WTC11 (cell line): ENCODE measurements around the gene VANGL1. TPM values are rescaled to one million over a fixed set of nuclear protein-coding genes. Genes with fewer than 3 reads are reported as not detected.

Experiments used
- ATAC-seq: fragments of 200-7000 bp; cut with Tn5 transposase; 2 replicates; pipeline ENCODE4 v1.10.0; 2021; ENCODE audit warnings: mild to moderate bottlenecking, moderate library complexity
- CTCF ChIA-PET: fragments of 300-600 bp; sonication (Branson Sonifier 250); formaldehyde crosslinking; loops from one replicate; lab custom pipeline; 2021; ENCODE audit warnings: antibody characterized with exemption; lab: Charles Lee
- POLR2A ChIA-PET: fragments of 350-600 bp; sonication (Branson Sonifier 250); formaldehyde crosslinking; loops from one replicate; lab custom pipeline; 2021; ENCODE audit warnings: antibody characterized with exemption; lab: Charles Lee
- DNase-seq: peaks from one replicate; pipeline ENCODE4 v3.0.0; 2021; ENCODE audit warnings: low spot score
- H3K27ac Mint-ChIP-seq: 2 replicates; pipeline ENCODE4 v1.8.0; 2021; ENCODE audit warnings: mixed read lengths
- H3K27me3 Mint-ChIP-seq: 2 replicates; pipeline ENCODE4 v1.8.0; 2021; ENCODE audit warnings: low read depth, mild to moderate bottlenecking, moderate library complexity, mixed read lengths
- H3K36me3 Mint-ChIP-seq: 2 replicates; pipeline ENCODE4 v1.8.0; 2021; ENCODE audit warnings: mixed read lengths
- H3K4me1 Mint-ChIP-seq: 2 replicates; pipeline ENCODE4 v1.8.0; 2022; ENCODE audit warnings: mixed read lengths
- H3K4me3 Mint-ChIP-seq: 2 replicates; pipeline ENCODE4 v1.8.0; 2021; ENCODE audit warnings: mild to moderate bottlenecking, moderate library complexity, mixed read lengths
- H3K9me3 Mint-ChIP-seq: 2 replicates; pipeline ENCODE4 v1.8.0; 2021; ENCODE audit warnings: mixed read lengths
- ATF6 ChIP-seq: sonication (generic); formaldehyde crosslinking; IDR thresholded peaks from 2 replicates; pipeline ENCODE4 v1.8.1; 2023; ENCODE audit warnings: mild to moderate bottlenecking, missing genetic modification reagents
- CBFB ChIP-seq: sonication (generic); formaldehyde crosslinking; IDR thresholded peaks from 2 replicates; pipeline ENCODE4 v1.8.1; 2022; ENCODE audit warnings: mild to moderate bottlenecking, low read depth, missing genetic modification reagents
- E2F1 ChIP-seq: sonication (generic); formaldehyde crosslinking; IDR thresholded peaks from 2 replicates; pipeline ENCODE4 v1.8.0; 2022; ENCODE audit warnings: mild to moderate bottlenecking, missing genetic modification reagents
- FOXJ3 ChIP-seq: sonication (generic); formaldehyde crosslinking; IDR thresholded peaks from 2 replicates; pipeline ENCODE4 v1.9.0; 2021; ENCODE audit warnings: missing genetic modification reagents, mild to moderate bottlenecking, borderline replicate concordance
- HMGA2 ChIP-seq: fragments of 250-450 bp; sonication (Bioruptor Pico); IDR thresholded peaks from 2 replicates; pipeline ENCODE4 v1.4.0; 2021; ENCODE audit warnings: mild to moderate bottlenecking, moderate library complexity
- MLX ChIP-seq: sonication (generic); formaldehyde crosslinking; IDR thresholded peaks from 2 replicates; pipeline ENCODE4 v1.8.1; 2023; ENCODE audit warnings: mild to moderate bottlenecking, missing genetic modification reagents, moderate library complexity
- MYBL2 ChIP-seq: sonication (generic); formaldehyde crosslinking; IDR thresholded peaks from 2 replicates; pipeline ENCODE4 v1.8.1; 2023; ENCODE audit warnings: mild to moderate bottlenecking, moderate library complexity, missing genetic modification reagents
- NFYB ChIP-seq: sonication (generic); formaldehyde crosslinking; conservative IDR thresholded peaks from 2 replicates; pipeline ENCODE4 v1.8.0; 2022; ENCODE audit warnings: low read depth, missing genetic modification reagents
- PREB ChIP-seq: sonication (generic); formaldehyde crosslinking; IDR thresholded peaks from 2 replicates; pipeline ENCODE4 v1.8.1; 2022; ENCODE audit warnings: mild to moderate bottlenecking, missing genetic modification reagents, moderate library complexity, borderline replicate concordance
- STAT6 ChIP-seq: sonication (generic); formaldehyde crosslinking; conservative IDR thresholded peaks from 2 replicates; pipeline ENCODE4 v1.8.1; 2023; ENCODE audit warnings: mild to moderate bottlenecking, low read depth, missing genetic modification reagents, moderate library complexity
- ZBTB21 ChIP-seq: sonication (generic); formaldehyde crosslinking; IDR thresholded peaks from 2 replicates; pipeline ENCODE4 v1.8.1; 2023; ENCODE audit warnings: mild to moderate bottlenecking, missing genetic modification reagents, borderline replicate concordance
- ZSCAN18 ChIP-seq: fragments of 250-450 bp; sonication (Bioruptor Pico); IDR thresholded peaks from 2 replicates; pipeline ENCODE4 v2.1.2; 2022; ENCODE audit warnings: mild to moderate bottlenecking, moderate library complexity
- total RNA-seq: library from RNA; stranded (reverse); gene quantifications from 3 replicates; pipeline ENCODE4 v1.2.3, GENCODE V29; 2021
- TF ChIP-seq, protein P1 (sequence below): sonication (generic); formaldehyde crosslinking; IDR thresholded peaks from 2 replicates; pipeline ENCODE4 v1.8.1; 2022; ENCODE audit warnings: missing genetic modification reagents, borderline replicate concordance
- TF ChIP-seq, protein P2 (sequence below): fragments of 250-450 bp; sonication (Bioruptor Pico); conservative IDR thresholded peaks from 2 replicates; pipeline ENCODE4 v1.9.0; 2021; ENCODE audit warnings: mild to moderate bottlenecking
- TF ChIP-seq, protein P3 (sequence below): sonication (generic); formaldehyde crosslinking; IDR thresholded peaks from 2 replicates; pipeline ENCODE4 v1.8.1; 2023; ENCODE audit warnings: mild to moderate bottlenecking, missing genetic modification reagents

VANGL1 gene
- total RNA-seq, 1 experiment from 2014 or later: 15.8 TPM

DNA sequence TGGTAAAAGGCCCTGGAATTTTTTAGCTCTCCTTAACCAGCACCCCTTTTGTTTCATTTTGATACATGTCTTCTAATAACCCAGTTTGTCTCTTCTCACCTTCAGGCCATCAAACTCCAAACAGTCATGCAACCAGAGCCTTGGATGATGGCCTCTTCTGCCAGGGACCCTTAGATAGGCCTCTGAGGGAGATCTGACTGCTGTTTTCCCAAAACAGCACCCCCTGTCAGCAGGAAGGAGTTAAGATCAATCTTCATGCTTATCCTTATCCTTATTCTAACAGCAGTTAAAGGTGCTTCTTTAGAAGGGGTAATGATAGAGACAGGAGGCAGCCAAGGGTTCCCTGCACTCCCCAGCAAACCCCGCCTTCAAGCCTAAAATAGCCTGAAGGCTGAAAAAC is 49.5 kb upstream of the VANGL1 start (continued):
- TF ChIP-seq, protein P1, sequence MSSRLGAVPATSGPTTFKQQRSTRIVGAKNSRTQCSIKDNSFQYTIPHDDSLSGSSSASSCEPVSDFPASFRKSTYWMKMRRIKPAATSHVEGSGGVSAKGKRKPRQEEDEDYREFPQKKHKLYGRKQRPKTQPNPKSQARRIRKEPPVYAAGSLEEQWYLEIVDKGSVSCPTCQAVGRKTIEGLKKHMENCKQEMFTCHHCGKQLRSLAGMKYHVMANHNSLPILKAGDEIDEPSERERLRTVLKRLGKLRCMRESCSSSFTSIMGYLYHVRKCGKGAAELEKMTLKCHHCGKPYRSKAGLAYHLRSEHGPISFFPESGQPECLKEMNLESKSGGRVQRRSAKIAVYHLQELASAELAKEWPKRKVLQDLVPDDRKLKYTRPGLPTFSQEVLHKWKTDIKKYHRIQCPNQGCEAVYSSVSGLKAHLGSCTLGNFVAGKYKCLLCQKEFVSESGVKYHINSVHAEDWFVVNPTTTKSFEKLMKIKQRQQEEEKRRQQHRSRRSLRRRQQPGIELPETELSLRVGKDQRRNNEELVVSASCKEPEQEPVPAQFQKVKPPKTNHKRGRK (CRISPR knock-in tag): no peak
- TF ChIP-seq E2F1 (CRISPR knock-in tag) (no peak), ATF6 (CRISPR knock-in tag) (no peak), MYBL2 (CRISPR knock-in tag) (no peak)

DNA sequence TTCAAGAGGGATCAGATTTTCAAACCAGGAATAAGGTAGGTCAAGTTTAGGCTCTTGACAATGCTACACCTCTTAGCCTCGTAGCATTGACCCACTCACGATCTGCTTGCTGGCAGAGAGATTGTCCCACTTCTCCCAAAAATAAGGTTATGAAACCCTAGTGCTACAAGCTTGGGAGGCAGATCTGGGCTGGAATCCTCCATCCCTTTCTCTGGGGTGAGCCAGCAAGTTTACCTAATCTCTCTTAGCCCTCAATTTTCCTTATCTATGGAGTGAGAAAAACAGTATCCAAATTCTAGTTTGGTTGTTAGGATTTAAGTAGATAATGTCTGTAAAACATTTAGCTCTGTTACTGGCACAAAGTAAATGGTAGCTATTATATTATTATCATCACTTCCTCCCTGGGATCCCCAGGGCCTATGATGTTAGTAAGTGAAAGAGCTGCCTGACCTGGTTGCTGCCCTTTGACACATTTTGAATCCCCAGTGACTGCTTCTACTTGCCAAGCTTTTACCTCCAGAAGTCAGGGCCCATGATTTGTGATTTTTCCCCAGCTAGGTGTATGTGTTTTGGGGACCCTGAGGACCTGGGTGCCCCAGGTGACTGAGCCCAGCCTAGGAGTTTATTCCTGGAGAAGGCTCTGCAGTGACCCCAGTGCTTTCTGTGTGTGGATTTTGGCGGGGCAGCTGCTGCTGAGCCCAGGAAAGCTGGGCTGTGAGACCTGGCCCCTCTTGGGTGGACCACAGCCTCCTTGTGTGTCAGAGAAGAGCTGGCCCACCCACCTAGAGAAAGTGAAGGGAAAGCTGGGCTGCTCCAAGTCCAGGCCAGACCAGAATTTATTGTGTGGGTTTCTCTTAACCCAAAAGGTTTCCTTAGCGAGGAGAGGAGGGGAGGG is 48.2 kb upstream of the VANGL1 start:
- ATAC-seq (no peak), DNase-seq (no peak)
- ChIA-PET POLR2A (no interaction called here), CTCF (interaction anchor here (0.8 to 1.9 kb wide), 4 partner anchors 15 to 321 kb away, joined by 3 to 6 read pairs (median 4); no protein-coding TSS in a partner anchor)
- Mint-ChIP-seq H3K27me3 (peaks cover 2% of the 10 kb centered on the region), H3K27ac (no peak overlapping the region), H3K9me3 (peaks cover 41% of the 10 kb centered on the region), H3K4me1 (peaks cover 3% of the 10 kb centered on the region), H3K4me3 (no peak overlapping the region), H3K36me3 (peaks cover 31% of the 10 kb centered on the region)
- no peak for TF ChIP-seq FOXJ3 (CRISPR knock-in tag)
- TF ChIP-seq HMGA2 (CRISPR knock-in tag): no peak
- TF ChIP-seq ATF6 (CRISPR knock-in tag): no peak
- TF ChIP-seq, protein P2, sequence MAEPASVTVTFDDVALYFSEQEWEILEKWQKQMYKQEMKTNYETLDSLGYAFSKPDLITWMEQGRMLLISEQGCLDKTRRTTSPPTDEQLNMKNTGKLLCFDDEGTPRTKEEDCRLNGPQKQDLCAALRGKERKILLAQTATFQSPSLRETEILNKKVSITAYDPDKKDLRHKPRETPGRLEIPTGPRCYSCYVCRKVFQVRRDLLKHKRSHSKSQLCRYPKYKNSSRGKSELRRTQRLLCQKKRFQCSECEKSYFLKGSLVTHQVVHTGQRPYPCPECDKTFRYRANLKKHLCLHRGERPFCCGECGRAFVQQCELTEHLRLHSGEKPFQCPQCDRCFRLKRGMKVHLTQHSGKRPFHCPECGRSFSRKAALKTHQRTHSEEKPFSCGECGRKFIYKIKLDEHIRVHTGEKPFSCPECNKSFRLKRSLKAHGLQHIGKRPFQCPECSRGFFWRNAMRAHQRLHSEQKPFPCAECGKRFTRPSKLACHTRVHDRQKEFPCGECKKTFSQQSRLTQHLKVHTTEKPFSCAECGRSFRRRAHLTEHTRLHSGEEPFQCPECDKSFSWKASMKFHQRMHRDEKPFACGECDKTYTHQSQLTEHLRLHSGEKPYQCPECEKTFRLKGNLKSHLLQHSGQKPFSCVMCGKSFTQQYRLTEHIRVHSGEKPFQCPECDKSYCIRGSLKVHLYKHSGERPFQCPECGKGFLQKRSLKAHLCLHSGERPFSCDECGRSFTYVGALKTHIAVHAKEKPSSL (CRISPR knock-in tag): no peak
- TF ChIP-seq STAT6 (CRISPR knock-in tag): no peak
- TF ChIP-seq PREB (CRISPR knock-in tag): no peak
- no peak for TF ChIP-seq ZSCAN18 (CRISPR knock-in tag)
- TF ChIP-seq NFYB (CRISPR knock-in tag): no peak
- no peak for TF ChIP-seq ZBTB21
- TF ChIP-seq, protein P3, sequence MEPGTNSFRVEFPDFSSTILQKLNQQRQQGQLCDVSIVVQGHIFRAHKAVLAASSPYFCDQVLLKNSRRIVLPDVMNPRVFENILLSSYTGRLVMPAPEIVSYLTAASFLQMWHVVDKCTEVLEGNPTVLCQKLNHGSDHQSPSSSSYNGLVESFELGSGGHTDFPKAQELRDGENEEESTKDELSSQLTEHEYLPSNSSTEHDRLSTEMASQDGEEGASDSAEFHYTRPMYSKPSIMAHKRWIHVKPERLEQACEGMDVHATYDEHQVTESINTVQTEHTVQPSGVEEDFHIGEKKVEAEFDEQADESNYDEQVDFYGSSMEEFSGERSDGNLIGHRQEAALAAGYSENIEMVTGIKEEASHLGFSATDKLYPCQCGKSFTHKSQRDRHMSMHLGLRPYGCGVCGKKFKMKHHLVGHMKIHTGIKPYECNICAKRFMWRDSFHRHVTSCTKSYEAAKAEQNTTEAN: no peak
- TF ChIP-seq CBFB: no peak
- no peak for TF ChIP-seq MLX (CRISPR knock-in tag)
